ENCODE results near the gene AFF3. TPM values are rescaled to one million over a fixed set of nuclear protein-coding genes. Genes with fewer than 3 reads are reported as not detected.

The AFF3 gene
- total and polyA plus RNA-seq, 2 donors (not counting 3 experiments of a cell fraction or from before 2014, with no cell fraction given): 0.06 to 0.07 TPM

DNA sequence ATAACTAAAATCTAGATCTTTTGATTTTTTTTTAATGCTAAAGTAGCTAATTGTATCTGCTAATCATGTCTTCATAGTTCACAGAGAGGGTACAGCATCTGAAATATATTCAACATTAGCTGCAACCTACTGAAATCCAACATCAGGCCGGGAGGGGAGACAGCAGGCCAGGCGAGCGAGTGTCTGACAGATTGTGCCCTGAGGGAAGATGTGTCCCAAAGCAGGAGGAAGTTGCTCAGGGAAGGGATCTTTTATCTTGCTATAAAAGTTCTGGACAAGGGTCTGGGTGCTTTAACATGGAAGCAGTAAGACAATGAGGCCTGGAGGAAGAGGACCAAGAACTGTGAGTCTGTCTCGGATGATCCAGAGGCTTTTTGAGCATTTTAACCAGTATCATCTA is 274.1 kb downstream of the AFF3 start:
- Histone ChIP-seq H3K4me2 (ENCODE audit: insufficient read depth, low read length) (no peak overlapping the region), H3K9ac (replicated peaks; ENCODE audit: extremely low read depth, insufficient read depth, low read length) (no peak overlapping the region), H3K9me3 (replicated peaks; ENCODE audit: control insufficient read depth, insufficient read depth, low read length) (no peaks in the 10 kb centered on the region), H3K4me3 (replicated peaks in 1 of 3; ENCODE audit: insufficient read depth in 1 of 3, low read depth in 1 of 3, low read length in 3 of 3) (no peak overlapping the region), H3K79me2 (ENCODE audit: control insufficient read depth, insufficient read depth, low read length) (no peaks in the 10 kb centered on the region), H2AFZ (ENCODE audit: low read depth, low read length) (no peak overlapping the region), H3K36me3 (ENCODE audit: control insufficient read depth in 2 of 2, extremely low read depth in 1 of 2, insufficient read depth in 2 of 2, low read length in 2 of 2) (no peaks in the 10 kb centered on the region), H4K20me1 (replicated peaks; ENCODE audit: control insufficient read depth, extremely low read depth, insufficient read depth, low read length) (no peaks in the 10 kb centered on the region), H3K27ac (ENCODE audit: insufficient read depth, low read depth, low read length) (peak overlapping the region; percentile 55), H3K9me1 (replicated peaks; ENCODE audit: control insufficient read depth, extremely low read depth, insufficient read depth, low read length) (no peaks in the 10 kb centered on the region), H3K27me3 (ENCODE audit: control insufficient read depth in 2 of 2, insufficient read depth in 2 of 2, low read length in 2 of 2) (no peaks in the 10 kb centered on the region), H3K4me1 (ENCODE audit: control insufficient read depth, extremely low read depth, insufficient read depth, low read length) (peaks cover 13% of the 10 kb centered on the region)
- DNase-seq (ENCODE audit: low read depth, low spot score) (no peak), FAIRE-seq (no peak)
- ChIA-PET POLR2A (no interaction called here), CTCF (no interaction called here)
- intact Hi-C loops (cut with micrococcal nuclease): no loop called here
- no peak for TF ChIP-seq MYC (IDR thresholded peaks at IDR 0.05; ENCODE audit: low read depth, low read length)
- TF ChIP-seq GATA2 (IDR thresholded peaks at IDR 0.05; ENCODE audit: insufficient read depth, insufficient read length, low read depth, low read length): no peak
- no peak for TF ChIP-seq JUN (IDR thresholded peaks at IDR 0.05; ENCODE audit: borderline replicate concordance, insufficient read depth, insufficient read length, low read depth)
- no peak for TF ChIP-seq POLR2A (IDR thresholded peaks at IDR 0.05; ENCODE audit: low read depth, low read length)
- no TSS peak for BruUV-seq (replicated peaks)
- dilution Hi-C loops (cut with MboI; ENCODE audit: extremely low pct_ligation_motif_present, low sequenced_read_pairs): no loop called here

GRCh38 chr2:99867770-99868169 is 274.6 kb downstream of the AFF3 start:
- dilution Hi-C loops (cut with MboI; ENCODE audit: extremely low pct_ligation_motif_present, low sequenced_read_pairs): no loop called here
- H3K36me3 ChIP-seq (ENCODE audit: control insufficient read depth in 2 of 2, extremely low read depth in 1 of 2, insufficient read depth in 2 of 2, low read length in 2 of 2): no peaks in the 10 kb centered on the region
- H4K20me1 ChIP-seq (replicated peaks; ENCODE audit: control insufficient read depth, extremely low read depth, insufficient read depth, low read length): no peaks in the 10 kb centered on the region
- H3K9me3 ChIP-seq (replicated peaks; ENCODE audit: control insufficient read depth, insufficient read depth, low read length): no peaks in the 10 kb centered on the region
- peak overlapping the region; percentile 55 for H3K27ac ChIP-seq (ENCODE audit: insufficient read depth, low read depth, low read length)
- H3K9me1 ChIP-seq (replicated peaks; ENCODE audit: control insufficient read depth, extremely low read depth, insufficient read depth, low read length): no peaks in the 10 kb centered on the region
- FAIRE-seq: peak; percentile 81
- H3K9ac ChIP-seq (replicated peaks; ENCODE audit: extremely low read depth, insufficient read depth, low read length): no peak overlapping the region
- intact Hi-C loops (cut with micrococcal nuclease): loop anchor here (1.0 kb wide), 1 partner anchor 12 kb away; no protein-coding TSS in a partner anchor
- BruUV-seq (replicated peaks): no TSS peak
- H3K79me2 ChIP-seq (ENCODE audit: control insufficient read depth, insufficient read depth, low read length): no peaks in the 10 kb centered on the region
- H3K4me3 ChIP-seq (replicated peaks in 1 of 3; ENCODE audit: insufficient read depth in 1 of 3, low read depth in 1 of 3, low read length in 3 of 3): no peak overlapping the region
- peak; percentile 91 for TF ChIP-seq MYC (IDR thresholded peaks at IDR 0.05; ENCODE audit: low read depth, low read length)
- TF ChIP-seq JUN (IDR thresholded peaks at IDR 0.05; ENCODE audit: borderline replicate concordance, insufficient read depth, insufficient read length, low read depth): peak; percentile 51
- TF ChIP-seq, protein P1, sequence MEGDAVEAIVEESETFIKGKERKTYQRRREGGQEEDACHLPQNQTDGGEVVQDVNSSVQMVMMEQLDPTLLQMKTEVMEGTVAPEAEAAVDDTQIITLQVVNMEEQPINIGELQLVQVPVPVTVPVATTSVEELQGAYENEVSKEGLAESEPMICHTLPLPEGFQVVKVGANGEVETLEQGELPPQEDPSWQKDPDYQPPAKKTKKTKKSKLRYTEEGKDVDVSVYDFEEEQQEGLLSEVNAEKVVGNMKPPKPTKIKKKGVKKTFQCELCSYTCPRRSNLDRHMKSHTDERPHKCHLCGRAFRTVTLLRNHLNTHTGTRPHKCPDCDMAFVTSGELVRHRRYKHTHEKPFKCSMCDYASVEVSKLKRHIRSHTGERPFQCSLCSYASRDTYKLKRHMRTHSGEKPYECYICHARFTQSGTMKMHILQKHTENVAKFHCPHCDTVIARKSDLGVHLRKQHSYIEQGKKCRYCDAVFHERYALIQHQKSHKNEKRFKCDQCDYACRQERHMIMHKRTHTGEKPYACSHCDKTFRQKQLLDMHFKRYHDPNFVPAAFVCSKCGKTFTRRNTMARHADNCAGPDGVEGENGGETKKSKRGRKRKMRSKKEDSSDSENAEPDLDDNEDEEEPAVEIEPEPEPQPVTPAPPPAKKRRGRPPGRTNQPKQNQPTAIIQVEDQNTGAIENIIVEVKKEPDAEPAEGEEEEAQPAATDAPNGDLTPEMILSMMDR (IDR thresholded peaks at IDR 0.05; ENCODE audit: extremely low read depth in 1 of 2, insufficient read depth in 1 of 2, low read depth in 1 of 2, low read length in 2 of 2): no peak
- peak; percentile 80 for TF ChIP-seq GATA2 (IDR thresholded peaks at IDR 0.05; ENCODE audit: insufficient read depth, insufficient read length, low read depth, low read length)
- peak; percentile 96 for TF ChIP-seq FOS (IDR thresholded peaks at IDR 0.05; ENCODE audit: borderline replicate concordance, insufficient read depth, low read length)
- no peak for TF ChIP-seq EZH2 (IDR thresholded peaks at IDR 0.05; ENCODE audit: borderline replicate concordance, low read depth, low read length, severe bottlenecking)
- peak; percentile 86 for TF ChIP-seq POLR2AphosphoS5 (IDR thresholded peaks at IDR 0.05; ENCODE audit: insufficient read depth, low read depth, low read length)
- TF ChIP-seq, protein P2, sequence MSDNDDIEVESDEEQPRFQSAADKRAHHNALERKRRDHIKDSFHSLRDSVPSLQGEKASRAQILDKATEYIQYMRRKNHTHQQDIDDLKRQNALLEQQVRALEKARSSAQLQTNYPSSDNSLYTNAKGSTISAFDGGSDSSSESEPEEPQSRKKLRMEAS (IDR thresholded peaks at IDR 0.05; ENCODE audit: insufficient read depth, insufficient read length): peak; percentile 88
- no peak for TF ChIP-seq POLR2A (IDR thresholded peaks at IDR 0.05; ENCODE audit: low read depth, low read length)
- H2AFZ ChIP-seq (ENCODE audit: low read depth, low read length): no peak overlapping the region
- ChIA-PET POLR2A (no interaction called here), CTCF (interaction anchor here (0.8 kb wide), 1 partner anchor 10 kb away, joined by 3 read pairs; no protein-coding TSS in a partner anchor)
- H3K27me3 ChIP-seq (ENCODE audit: control insufficient read depth in 2 of 2, insufficient read depth in 2 of 2, low read length in 2 of 2): no peaks in the 10 kb centered on the region
- DNase-seq (ENCODE audit: low read depth, low spot score): peak; percentile 73
- peaks cover 13% of the 10 kb centered on the region for H3K4me1 ChIP-seq (ENCODE audit: control insufficient read depth, extremely low read depth, insufficient read depth, low read length)
- no peak overlapping the region for H3K4me2 ChIP-seq (ENCODE audit: insufficient read depth, low read length)
